Loucy (cell line): ENCODE results near the gene ERFL.

Source experiments
- H2AFZ ChIP-seq: fragments of 200-600 bp; sonication (generic); 2 replicates; pipeline ENCODE4 v1.6.0; 2016; ENCODE audit warnings: antibody characterized with exemption, mild to moderate bottlenecking, low read length, moderate library complexity
- H3F3A ChIP-seq: fragments of 200-600 bp; 2 replicates; pipeline ENCODE4 v1.6.0; 2016; ENCODE audit warnings: antibody characterized with exemption, low read depth, mild to moderate bottlenecking
- H3K27me3 ChIP-seq: fragments of 200-600 bp; sonication (generic); 2 replicates; pipeline ENCODE4 v1.6.1; 2014; ENCODE audit warnings: low read length, mild to moderate bottlenecking; ENCODE audit not compliant: insufficient read depth, poor library complexity, severe bottlenecking
- H3K36me3 ChIP-seq: fragments of 200-600 bp; sonication (generic); 2 replicates; pipeline ENCODE4 v1.6.1; 2016; ENCODE audit warnings: low read length; ENCODE audit not compliant: insufficient read depth
- H3K4me1 ChIP-seq: fragments of 200-600 bp; sonication (generic); 2 replicates; pipeline ENCODE4 v1.5.1; 2014; ENCODE audit warnings: low read length, mild to moderate bottlenecking; ENCODE audit not compliant: insufficient read depth, poor library complexity, severe bottlenecking
- H3K4me2 ChIP-seq: fragments of 200-600 bp; sonication (generic); 2 replicates; pipeline ENCODE4 v1.6.0; 2014; ENCODE audit warnings: antibody characterized with exemption, low read length, low read depth, mild to moderate bottlenecking; ENCODE audit not compliant: poor library complexity, severe bottlenecking
- H3K4me3 ChIP-seq: fragments of 200-600 bp; sonication (generic); 2 replicates; pipeline ENCODE4 v1.5.1; 2014; ENCODE audit warnings: low read length, mild to moderate bottlenecking, mixed read lengths; ENCODE audit not compliant: poor library complexity, severe bottlenecking
- H3K79me2 ChIP-seq: fragments of 200-600 bp; sonication (generic); 2 replicates; pipeline ENCODE4 v1.6.1; 2014; ENCODE audit warnings: low read length; ENCODE audit not compliant: insufficient read depth
- H3K9ac ChIP-seq: fragments of 200-600 bp; sonication (generic); 2 replicates; pipeline ENCODE4 v1.6.0; 2014; ENCODE audit warnings: mild to moderate bottlenecking, low read depth, low read length, moderate library complexity; ENCODE audit not compliant: poor library complexity, severe bottlenecking
- H3K9me2 ChIP-seq: fragments of 200-600 bp; sonication (generic); replicated peaks from 2 replicates; pipeline ENCODE4 v1.6.1; 2016; ENCODE audit warnings: low read depth, low read length, mixed read lengths
- H3K9me3 ChIP-seq: fragments of 200-600 bp; sonication (generic); 2 replicates; pipeline ENCODE4 v1.6.1; 2014; ENCODE audit warnings: mild to moderate bottlenecking, antibody characterized with exemption, low read length, low read depth; ENCODE audit not compliant: insufficient read depth
- H4K20me1 ChIP-seq: fragments of 200-600 bp; sonication (generic); 2 replicates; pipeline ENCODE4 v1.6.0; 2014; ENCODE audit warnings: antibody characterized with exemption, low read length, mild to moderate bottlenecking; ENCODE audit not compliant: insufficient read depth, poor library complexity, severe bottlenecking
- EZH2phosphoT487 ChIP-seq: fragments of 200-600 bp; IDR thresholded peaks from 2 replicates; pipeline ENCODE4 v1.6.1; 2018; ENCODE audit warnings: antibody characterized with exemption, mild to moderate bottlenecking, moderate library complexity, borderline replicate concordance
- TF ChIP-seq, protein P1 (sequence below): fragments of 200-600 bp; sonication (generic); conservative IDR thresholded peaks from 2 replicates; pipeline ENCODE4 v1.5.1; 2014; ENCODE audit warnings: mild to moderate bottlenecking, antibody characterized with exemption, low read length

ERFL gene

DNA sequence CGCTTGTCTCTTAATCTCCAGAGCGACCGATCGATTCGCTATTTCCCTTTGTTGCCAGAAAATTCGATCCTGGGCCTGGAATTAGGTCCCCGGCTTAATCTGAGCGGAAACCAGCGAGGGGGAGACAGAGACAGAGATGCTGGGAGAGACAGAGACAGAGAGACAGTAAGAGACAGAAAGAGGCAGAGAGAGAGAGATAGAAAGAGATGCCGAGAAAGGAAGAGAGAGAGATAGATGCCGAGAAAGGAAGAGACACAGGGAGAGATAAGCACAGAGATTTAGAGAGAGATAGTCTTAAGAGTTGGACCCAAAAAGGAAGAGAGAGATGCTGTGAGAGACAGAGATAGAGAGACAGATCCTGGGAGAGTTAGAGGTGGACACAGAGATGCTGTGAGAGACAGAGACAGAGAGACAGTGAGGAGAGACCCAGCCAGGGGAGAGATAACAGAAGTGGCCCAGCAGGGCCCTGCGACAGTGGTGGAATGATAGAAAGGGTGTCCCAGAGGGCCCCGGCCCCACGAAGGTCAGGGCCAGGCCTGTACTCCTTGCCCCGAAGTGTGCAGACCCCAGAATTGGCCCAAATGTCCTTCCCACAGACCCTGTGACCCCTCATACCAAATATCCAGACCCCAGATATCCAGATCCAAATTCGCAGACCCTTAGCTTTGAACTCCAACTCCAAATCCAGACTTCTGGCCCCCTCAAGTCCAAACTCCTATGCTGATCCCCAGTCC is 1.3 kb downstream of the ERFL start:
- Histone ChIP-seq H3K9me2 (no peaks in the 10 kb centered on the region), H3K4me3 (peak overlapping the region; percentile 98), H3K9me3 (no peaks in the 10 kb centered on the region), H3K79me2 (peaks cover 10% of the 10 kb centered on the region; the same call in 1 of the 2 replicates), H3K27me3 (no peaks in the 10 kb centered on the region), H3F3A (no peaks in the 10 kb centered on the region), H3K4me2 (peak overlapping the region; percentile 97), H2AFZ (no peak overlapping the region), H3K9ac (peak overlapping the region; percentile 38), H3K36me3 (no peaks in the 10 kb centered on the region), H4K20me1 (no peaks in the 10 kb centered on the region), H3K4me1 (peaks cover 12% of the 10 kb centered on the region)
- TF ChIP-seq EZH2phosphoT487: no peak
- TF ChIP-seq, protein P1, sequence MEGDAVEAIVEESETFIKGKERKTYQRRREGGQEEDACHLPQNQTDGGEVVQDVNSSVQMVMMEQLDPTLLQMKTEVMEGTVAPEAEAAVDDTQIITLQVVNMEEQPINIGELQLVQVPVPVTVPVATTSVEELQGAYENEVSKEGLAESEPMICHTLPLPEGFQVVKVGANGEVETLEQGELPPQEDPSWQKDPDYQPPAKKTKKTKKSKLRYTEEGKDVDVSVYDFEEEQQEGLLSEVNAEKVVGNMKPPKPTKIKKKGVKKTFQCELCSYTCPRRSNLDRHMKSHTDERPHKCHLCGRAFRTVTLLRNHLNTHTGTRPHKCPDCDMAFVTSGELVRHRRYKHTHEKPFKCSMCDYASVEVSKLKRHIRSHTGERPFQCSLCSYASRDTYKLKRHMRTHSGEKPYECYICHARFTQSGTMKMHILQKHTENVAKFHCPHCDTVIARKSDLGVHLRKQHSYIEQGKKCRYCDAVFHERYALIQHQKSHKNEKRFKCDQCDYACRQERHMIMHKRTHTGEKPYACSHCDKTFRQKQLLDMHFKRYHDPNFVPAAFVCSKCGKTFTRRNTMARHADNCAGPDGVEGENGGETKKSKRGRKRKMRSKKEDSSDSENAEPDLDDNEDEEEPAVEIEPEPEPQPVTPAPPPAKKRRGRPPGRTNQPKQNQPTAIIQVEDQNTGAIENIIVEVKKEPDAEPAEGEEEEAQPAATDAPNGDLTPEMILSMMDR: no peak

DNA sequence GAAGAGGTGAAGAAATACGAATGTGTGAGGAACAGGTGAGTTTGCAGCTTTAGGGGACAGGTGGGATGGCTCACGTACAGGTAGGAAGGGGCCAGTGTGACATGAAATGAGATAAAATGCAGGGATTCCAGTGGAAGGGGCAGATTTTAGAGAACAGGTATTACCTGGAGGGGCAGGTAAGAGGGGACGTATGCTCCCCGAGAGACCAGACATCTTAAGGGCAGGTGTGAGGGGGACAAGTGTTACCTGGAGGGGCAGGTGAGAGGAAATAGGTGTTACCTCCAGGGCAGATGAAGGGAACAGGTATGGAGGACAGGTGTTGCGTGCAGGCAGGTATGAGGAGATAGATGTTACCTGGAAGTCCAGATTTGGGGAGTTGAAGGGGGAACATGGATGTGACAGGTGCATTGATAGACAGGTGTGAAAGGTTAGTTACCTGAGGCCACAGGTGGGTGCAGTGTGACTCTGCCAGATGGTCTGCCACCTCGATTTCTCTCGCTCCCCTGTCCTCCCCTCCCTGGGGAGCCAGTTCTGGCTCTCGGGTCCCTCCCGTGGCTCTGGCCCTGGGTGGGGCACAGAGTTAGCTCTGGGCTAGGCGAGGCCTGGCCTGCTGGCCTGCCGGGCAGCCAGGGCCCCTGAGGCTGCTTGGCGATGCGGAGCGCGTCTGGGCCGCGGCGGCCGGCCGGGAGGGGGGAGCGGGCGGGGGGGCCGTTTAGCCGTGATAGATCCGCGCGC is 2.1 kb downstream of the ERFL start:
- no peak overlapping the region for H3K4me2 ChIP-seq
- no peak overlapping the region for H3K9ac ChIP-seq
- H4K20me1 ChIP-seq: no peaks in the 10 kb centered on the region
- no peak for TF ChIP-seq EZH2phosphoT487
- TF ChIP-seq, protein P1: no peak
- H3K79me2 ChIP-seq: peaks cover 10% of the 10 kb centered on the region; the same call in 1 of the 2 replicates
- no peaks in the 10 kb centered on the region for H3K36me3 ChIP-seq
- H3K9me3 ChIP-seq: no peaks in the 10 kb centered on the region
- no peak overlapping the region for H3K4me3 ChIP-seq
- H3K27me3 ChIP-seq: no peaks in the 10 kb centered on the region
- H2AFZ ChIP-seq: no peak overlapping the region
- H3K9me2 ChIP-seq: no peaks in the 10 kb centered on the region
- H3F3A ChIP-seq: no peaks in the 10 kb centered on the region
- peaks cover 12% of the 10 kb centered on the region for H3K4me1 ChIP-seq

DNA sequence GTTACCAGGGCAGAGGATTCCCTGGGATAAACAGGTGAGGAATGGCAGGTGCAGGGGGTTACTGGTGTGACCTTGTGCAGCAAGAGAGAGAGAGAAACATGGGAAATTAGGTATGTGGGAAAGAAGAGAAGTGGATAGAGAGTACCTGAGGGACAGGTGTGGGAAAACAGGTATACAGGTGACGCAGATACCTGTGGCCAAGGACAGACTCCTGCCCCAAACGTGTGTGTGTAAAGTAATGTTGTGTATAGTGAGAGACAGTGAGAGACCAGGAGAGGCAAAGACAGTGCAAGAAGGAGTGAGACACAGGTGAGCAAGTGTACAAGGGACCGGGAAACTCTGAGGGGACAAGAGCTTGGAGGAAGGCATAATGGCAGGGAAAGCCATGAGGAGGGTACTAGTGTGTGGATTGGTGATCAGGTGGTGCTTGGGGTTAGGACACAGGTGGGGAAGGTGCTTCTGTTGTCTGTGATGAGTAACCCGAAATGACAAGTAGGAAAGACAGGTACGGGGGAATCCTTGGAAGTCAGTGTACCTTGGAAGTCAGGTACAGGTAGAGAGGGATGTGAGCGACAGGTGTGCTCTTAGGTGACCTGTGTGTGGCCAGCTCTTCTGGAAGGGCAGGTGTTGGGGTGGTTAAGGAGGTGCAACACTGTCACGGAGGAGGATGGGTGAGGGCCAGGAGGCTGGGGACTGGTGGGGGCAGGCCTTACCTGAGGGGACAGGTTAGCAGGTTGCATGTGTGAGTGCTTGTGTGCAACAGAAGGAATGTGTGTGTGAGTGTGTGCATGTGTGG is 2.8 kb downstream of the ERFL start:
- Histone ChIP-seq H3K79me2 (peaks cover 10% of the 10 kb centered on the region; the same call in 1 of the 2 replicates), H3K27me3 (no peaks in the 10 kb centered on the region), H3K4me1 (peaks cover 12% of the 10 kb centered on the region), H3K4me3 (no peak overlapping the region), H3K9ac (no peak overlapping the region), H2AFZ (no peak overlapping the region), H3K36me3 (no peaks in the 10 kb centered on the region), H3K9me2 (no peaks in the 10 kb centered on the region), H3K4me2 (no peak overlapping the region), H4K20me1 (no peaks in the 10 kb centered on the region), H3K9me3 (no peaks in the 10 kb centered on the region), H3F3A (no peaks in the 10 kb centered on the region)
- TF ChIP-seq, protein P1: no peak
- no peak for TF ChIP-seq EZH2phosphoT487
